ENCODE data around the gene CFAP61.
"Not testable (repeated sequence)": the region's sequence is repeated elsewhere in the genome, so short reads cannot be mapped to it uniquely, and the experiment has no call there.

The CFAP61 gene

DNA sequence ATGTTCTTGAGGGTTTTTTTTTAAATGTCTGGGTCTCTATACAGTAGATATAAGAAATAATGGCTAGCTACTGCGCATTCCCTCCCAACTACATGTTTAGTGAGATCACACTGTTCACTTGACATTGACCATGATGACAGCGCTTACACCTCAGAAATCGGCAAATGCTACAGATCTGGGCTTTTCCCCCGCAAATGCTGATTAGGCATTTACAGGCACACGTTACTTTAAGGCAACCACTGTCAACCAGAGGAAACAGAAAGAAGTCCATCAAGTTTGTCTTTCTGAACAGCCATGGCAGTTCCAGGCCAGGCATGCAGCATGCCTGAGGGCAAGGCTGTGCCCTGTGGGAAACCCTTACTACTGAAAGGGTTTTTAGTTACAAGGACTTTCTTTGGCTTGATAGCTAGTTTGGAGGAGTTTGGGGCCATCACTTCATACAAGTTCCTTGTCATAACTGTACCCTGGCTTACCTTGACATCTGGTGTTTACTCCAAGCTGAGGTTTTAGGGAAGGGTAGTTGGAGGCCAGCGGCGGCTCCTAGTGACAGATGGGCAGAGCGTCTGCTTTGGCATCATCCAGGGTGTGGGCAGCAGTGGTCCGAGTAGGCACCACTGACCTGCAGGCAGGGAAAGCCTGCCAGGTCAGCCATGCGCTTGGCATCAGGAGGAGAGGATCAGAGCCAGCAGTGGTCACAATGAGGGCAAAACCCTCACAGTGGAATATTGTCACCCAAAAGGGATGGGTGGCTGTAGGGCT, 43.0 kb downstream of the CFAP61 start:
- DNase-seq = no peak

DNA sequence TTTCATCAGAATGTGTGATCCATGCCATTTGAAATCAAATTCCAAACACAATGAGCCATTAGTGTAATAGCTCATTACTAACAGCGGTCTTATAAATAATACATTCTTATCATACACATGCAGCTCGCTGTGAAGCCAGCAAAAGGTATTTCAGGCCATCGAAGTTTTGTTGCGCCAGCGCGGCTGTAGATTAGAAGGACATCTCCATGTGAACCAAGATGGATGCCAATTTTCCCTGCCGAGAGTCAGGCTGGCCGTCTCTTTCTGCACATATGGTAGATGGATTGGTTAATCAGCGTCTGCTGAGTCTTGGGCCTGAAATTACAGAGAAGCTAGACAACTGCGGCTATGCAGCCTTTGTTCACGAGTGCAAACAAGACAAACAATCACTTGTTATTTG, 44.1 kb downstream of the CFAP61 start:
- DNase-seq = no peak

DNA sequence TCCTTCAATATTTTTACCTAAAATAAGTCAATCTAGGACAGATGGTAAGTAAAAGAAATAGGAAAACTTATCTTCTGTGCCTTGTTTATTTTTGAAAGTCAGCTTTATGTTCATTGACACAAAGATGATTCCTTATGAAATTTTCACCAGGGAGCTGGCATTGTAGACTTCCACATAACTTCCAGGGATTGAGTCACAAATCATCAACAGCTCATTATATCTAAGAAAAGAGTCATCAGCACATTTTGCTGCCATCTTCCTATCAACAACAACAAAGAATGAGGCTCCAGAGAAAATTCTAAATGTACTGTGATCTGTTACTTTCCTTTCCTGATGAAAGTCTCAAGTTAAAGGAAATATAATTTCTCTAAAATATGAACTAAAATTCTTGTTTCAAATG, 48.5 kb downstream of the CFAP61 start:
- no peak for DNase-seq

DNA sequence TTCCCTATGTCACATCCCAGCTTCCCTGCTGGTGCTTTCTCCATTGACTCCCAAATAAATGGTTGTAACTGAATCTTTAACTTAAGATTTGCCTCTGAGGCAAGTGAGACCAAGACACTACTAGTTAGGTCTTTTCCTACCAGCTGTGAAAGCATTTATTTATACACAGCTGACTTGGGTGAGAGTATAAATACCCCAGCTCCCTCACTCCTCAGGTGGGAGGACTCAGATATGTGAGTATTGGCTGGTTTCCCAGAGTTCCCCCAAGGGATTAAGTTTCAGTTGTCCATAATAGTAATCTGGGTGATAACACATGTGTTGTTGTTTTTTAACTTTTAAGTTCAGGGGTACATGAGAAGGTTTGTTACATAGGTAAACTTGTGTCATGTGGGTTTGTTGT, 49.8 kb downstream of the CFAP61 start:
- no peak for DNase-seq

DNA sequence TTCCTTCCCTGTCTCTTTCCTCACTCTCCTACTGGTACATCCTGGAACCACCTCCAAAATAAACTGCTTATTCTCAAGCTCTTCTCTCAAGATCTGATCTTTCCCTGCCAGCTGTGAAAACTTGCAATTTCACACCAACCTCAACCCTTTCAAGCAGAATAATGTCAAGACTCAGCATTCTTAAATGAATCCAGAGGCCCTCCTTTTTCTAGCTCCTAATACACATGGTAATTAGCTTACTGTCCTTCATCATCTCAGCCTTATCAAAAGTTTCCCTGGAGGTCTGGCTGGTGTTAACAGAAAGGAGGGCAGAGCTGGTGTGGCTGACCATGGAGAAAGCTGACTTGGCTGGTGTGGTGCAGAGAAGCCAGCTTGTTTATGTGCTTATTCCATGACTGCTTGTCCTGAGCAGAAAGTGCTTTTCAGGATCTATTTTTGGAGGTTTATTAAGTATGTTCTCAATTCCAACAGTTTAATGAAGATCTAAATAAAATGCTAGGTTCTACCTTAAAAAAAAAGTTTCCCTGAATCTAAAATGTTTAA, 50.5 kb downstream of the CFAP61 start:
- no peak for DNase-seq

DNA sequence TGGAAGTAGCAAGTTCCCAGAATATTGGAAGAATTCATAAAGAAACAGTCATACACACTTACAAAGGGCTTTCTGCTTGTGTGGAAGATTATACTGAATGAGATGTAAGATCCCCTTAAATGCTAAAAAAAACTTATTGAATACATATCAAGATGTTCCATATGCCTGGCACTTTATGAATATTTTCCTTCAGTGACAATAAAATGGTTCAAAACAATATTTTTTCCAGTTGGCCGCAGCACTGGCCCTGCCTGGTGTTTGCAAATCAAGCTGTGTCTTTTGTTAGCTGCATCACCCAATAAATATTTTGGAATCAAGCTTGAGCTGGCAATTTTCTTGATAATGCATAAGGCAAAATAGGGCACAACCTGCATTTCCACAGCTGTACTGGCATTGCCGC, 51.2 kb downstream of the CFAP61 start:
- no peak for DNase-seq

DNA sequence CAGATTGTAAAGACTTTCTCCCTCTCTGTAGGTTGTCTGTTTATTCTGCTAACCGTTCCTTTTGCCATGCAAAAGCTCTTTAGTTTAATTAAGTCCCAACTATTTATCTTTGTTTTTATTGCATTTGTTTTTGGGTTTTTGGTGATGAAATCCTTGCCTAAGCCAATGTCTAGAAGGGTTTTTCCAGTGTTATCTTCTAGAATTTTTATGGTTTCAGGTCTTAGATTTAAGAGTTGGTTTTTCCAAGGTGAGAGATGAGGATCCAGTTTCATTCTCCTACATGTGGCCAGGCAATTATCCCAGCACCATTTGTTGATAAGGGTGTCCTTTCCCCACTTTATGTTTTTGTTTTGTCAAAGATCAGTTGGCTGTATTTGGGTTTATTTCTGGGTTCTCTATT, 70.9 kb downstream of the CFAP61 start:
- DNase-seq = not testable (repeated sequence)

DNA sequence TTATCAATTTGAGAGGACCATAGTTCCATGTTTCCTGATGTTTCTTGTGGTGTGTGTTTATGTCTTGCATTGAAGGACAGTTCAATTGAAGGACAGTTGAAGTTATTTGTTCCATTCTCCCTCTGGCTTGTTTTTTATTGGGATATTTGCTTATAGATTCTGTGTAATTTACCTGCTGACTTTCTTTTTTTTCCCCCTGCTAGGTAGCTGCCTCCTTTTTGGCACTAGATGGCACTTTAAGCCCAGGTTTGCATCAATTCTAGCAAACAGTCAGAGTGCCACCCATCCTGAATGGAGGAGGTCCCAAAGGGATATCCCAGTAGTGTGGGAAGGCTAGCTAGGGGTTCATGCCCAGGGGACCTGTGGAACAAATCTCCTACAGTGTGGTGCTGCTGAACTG, 78.1 kb downstream of the CFAP61 start:
- DNase-seq = no peak

DNA sequence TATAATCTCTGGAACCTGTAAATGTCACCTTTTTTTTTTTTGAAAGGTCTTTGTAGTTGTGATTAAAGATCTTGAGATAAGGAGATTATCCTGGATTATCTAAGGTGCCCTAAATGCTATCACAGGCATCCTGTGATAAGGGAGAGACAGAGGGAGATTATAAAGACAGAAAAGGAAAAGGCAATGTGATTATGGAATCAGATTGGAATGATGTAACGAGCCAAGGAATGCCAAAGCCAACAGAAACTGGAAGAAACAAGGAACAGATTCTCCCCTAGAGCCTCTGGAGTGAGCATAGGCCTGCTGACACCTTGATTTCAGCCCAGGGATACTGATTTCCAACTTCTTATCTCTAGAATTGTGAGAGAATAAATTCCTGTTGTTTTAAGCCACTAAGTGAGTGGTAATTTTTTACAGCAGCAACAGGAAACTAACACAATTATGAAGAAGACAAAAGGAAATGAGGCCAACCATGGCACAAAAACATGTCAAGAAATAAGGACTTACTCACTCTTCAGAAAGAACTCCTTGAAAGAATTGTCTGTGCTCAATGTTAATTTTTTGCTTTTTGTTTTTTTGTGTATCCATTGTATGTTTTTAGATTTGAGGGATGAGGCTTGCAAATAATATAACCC, 82.7 kb downstream of the CFAP61 start:
- DNase-seq = no peak

DNA sequence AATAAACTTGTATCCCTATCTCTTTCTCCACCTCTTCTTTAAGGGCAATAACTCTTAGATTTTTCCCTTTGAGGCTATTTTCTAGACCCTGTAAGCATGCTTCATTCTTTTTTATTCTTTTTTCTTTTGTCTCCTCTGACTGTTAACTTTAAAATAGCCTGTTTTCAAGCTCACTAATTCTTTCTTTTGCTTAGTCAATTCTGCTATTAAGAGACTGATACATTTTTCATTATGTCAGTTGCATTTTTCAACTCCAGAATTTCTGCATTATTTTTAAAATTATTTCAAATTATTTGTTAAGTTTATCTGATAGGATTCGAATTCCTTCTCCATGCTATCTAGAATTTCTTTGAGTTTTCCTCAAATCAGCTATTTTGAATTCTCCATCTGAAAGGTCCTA, 84.0 kb downstream of the CFAP61 start:
- DNase-seq = no peak

DNA sequence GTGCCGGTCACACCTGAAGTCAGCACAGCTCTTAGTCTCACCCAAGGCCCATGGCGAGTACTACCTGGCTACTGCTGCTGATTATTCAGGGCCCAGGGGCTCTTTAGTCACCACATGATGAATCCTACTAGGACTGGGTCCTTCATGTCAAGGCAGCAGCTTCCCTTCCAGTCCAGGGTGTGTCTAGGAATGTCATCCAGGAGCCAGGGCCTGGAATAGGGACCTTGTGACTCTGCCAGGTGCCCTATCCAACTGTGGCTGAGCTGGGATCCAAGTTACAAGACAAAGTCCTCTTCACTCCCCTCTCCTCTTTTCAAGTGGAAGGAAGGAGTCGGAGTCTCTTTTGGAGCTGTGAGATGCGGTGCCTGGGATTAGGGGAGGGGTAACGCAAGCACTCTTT, 85.5 kb downstream of the CFAP61 start:
- DNase-seq = no peak

DNA sequence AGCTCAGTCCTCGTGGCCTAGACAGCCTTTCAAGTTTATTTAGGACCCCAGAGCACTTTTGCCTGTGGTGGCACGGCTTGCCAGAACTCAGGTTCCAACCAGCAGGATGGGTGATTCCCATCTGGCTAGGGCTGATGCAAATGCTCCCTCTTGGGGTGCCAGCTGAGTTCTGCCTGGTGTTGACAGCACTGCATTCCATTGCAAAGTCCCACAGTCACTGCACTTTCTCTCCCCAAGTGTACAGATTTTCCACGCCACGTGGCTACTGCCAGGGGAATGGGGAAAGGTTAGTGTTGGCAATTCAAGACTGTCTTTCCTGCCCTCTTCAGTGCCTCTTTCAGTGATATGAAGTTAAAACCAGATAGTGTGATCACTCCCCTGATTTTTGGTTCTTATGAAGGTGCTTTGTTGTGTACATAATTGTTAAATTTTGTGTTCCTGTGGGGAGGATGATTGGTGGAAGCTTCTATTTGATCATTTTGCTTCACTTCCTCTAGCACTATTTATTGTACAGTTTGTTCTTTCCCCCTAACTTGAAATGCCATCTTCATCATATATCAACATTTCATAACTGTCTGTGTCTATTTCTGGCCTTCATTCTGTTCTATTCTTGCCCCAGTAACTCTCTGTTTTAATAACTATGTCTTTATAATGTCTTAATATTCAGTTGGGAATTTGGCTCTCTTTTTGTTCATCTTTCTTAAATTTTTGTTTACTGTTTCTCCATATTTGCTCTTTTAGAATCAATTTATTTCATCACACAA, 86.2 kb downstream of the CFAP61 start:
- DNase-seq = no peak

DNA sequence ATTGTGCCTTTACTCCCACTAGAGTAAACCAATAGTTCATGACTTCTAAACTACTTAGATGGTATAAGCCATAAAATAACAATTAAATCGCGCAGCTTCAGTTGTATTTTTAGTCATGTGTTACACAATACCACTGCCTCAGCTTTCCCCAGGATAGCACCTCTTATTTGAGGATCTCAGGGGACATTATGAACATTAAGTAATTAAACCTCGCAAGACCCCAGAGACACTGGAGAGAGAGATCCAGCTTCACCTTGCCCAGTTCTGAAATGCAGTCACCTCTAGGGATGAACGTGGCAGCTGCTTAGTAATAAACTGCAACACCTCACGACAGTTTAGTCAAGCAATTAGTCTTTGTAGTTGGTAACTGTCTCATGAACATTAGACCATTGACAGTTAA, 87.1 kb downstream of the CFAP61 start:
- no peak for DNase-seq

DNA sequence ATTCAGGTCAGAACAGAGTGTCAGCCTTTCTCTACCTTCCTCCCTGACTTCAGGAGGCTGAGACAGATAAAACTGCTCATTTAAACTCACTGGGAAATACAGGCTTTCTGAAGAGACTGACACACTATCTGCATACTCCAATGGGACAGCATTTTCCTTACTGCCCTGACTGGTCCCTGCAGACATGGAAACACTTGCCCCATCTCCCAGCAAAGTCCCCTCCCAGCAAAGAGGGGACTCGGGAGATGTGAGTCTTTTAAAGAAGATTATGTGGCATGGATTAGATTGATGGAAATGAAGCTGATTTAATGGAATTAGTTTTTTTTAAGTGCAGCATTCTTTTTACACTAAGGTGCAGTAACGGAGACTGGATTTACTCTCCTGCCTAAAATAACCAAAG, 90.8 kb downstream of the CFAP61 start:
- no peak for DNase-seq

DNA sequence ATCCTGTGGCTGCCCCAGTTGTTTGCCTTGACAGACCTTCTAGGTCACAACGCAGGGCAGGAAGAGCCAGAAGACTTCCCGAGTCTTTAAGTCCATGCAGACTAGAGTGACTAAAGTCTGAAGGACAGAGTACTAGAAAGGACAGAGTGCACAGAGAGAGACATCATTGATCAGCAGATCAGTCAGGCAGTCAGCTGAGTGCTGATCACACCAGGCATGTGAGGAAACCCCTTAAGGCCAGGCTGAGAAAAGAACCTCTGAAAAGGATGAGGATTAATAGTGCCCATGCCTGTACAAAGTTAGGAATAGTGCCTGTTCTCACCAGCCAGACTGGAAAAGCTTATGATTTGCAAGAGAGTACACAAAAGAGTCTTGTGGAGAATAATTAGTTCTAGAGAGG, 91.3 kb downstream of the CFAP61 start:
- no peak for DNase-seq

DNA sequence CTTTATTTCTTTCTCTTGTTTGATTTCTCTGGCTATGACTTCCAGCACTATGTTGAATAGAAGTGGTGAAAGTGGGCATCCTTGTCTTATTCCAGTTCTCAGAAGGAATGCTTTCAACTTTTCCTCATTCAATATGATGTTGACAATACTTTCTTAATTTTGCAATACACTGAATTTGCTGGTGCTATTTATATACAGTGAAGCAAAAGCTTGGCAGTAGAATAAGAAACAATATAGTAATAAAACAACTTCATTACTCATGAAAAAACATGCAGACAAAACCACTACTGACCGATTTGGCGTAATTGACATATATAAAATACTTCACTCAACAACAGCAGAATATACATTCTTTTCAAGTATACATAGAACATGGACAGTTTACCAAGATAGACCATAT, 96.4 kb downstream of the CFAP61 start:
- DNase-seq = no peak

DNA sequence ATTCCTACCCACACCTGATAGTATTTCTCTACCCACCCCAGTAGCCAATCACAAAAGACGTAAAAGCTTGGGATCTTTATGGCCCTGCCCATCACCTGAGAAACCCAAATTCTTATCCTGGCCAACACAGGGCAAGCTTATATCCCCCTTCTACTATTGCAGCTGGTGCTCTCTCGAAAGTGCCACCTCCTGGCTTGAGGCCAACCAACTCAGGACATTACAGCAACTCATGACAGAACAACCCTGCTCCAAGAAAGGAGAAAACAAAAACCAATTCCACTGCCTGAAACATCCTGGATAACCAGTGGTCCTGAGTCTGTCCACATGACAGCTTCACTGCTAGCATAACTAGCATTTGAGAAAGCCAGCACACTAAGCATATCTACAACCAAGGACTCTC, 97.9 kb downstream of the CFAP61 start:
- no peak for DNase-seq

DNA sequence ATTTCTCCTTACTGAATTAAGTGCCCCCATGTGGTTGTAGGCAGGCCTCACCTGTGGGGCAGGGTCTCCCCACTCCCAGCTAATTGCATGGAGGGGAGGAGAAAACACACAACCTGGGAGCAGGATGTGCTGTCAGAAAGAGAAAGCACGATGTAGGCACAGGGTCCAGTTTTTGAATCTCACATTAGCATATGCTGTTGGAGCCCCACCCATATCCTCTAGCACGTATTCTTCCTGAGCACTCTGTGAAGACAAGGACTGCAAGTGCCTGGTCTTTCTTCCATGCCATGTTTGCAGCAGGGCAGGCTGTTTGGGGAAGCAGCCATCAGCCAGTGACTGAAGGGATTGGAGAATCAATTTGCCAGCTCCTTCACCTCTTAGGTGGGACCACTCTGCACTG, 108.2 kb downstream of the CFAP61 start:
- DNase-seq = no peak

DNA sequence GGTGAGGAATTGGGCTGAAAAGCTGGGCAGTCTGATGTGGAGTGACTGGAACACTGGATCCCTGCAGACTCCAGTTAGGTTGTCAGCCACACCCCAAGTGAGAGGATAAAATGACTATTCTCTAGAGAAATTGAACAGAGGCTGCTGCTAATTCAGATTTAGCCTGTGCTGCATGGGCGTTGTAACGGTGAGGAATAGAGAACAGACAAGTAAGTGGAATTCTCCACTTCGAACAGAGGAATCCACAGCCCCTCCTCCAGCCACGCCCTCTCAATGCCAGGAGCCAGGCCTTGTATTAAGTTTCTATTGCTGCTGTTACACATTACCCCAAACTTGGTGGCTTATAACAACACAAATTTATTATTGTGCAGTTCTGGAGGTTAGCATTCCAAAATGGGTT, 109.3 kb downstream of the CFAP61 start:
- DNase-seq = no peak

DNA sequence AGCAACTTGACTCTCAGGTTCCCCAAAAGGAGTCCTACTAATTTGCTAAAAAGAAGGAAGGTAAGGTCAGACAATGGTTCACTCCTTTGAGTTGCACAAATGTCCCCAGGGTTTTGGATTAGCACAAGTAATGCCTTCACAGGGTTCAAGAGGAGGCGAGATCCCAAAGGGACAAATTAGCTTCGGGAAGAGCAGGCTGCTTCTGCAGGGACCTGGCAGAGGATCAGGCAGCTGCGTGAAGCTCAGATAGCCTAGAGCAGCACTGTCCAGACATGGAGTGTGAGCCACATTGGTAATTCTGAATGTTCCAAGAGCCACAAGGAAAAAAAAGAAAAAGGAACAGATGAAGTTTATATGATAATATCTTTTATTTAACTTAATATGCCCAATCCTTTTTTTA, 115.4 kb downstream of the CFAP61 start:
- no peak for DNase-seq

DNA sequence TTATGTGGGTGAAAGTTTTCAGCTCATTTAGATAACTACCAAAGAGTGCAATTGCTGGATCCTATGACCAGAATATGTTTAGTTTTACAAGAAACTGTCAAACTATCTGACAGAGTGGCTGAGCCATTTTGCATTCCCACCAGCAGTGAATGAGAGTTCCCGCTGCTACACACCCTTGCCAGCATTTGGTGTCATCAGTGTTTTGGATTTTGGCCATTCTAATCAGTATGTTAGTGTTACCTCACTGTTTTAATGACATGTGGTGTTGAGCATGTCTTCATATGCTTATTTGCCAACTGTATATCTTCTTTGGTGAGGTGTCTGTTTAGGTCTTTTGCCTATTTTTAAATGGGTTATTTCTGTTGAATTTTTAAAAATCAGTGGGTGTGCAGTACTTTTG, 120.9 kb downstream of the CFAP61 start:
- no peak for DNase-seq

DNA sequence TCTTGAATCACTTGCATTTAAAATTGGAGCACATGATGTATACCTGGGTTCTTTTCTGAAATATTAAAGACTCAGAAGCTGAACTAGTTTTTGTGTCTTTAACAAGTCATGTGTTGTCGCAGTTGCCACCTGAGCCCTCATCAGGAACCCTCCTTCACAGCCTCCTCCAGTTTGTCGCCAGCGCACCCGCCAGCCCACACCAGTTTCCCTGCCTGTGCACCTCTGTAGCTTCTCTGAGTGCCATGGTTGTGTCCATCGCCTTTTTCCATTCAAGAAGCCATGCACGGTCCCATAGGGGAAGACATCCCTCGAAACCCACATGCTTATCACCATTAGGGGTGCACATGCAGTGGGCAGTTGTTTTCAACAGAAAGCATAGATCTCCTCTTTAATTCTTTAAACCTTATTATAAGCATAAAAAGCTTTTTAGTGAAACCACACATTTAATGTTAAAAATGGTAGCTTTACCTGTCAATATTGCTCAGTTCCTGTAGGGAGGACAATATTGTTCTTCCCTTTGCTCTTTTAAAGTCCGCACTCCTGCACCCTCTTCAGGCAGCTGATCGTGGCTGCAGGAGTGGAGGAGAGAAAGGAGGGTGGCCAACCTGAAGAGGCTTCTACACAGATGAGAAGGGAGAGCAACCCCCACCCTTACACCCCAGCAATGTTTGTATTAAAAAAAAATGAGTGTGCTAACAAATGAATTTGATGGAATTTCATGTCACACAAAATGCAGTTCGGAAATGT, 121.9 kb downstream of the CFAP61 start:
- DNase-seq = no peak

DNA sequence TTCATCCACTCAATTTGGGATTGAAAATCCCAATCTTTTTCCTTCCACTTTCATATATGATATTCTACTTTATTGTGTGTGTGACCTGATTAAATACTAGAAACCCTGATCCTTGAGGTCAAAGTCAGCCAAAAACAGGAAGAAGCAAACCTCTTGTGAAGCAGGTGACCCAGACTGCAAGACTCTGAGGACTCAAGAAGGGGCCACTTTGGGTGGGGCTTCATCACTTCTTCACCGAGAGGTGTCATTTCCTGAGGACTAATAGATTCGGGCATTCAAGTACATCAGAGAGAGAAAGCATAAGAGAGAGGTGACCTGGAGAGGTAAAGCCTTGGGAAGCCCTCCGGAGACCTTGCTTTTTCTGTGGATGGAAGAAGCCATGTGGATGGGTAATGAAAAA, 129.0 kb downstream of the CFAP61 start:
- no peak for DNase-seq

Data from NCI-H1417 treated with DMSO at 0.1 percent for 48 hours (cell line).